NCI-H2171 (cell line): ENCODE measurements around the gene DPP6.

Source experiments
- DNase-seq: peaks from one replicate; lab custom pipeline; 2025; lab: John Stamatoyannopoulos, UW

Gene DPP6

DNA sequence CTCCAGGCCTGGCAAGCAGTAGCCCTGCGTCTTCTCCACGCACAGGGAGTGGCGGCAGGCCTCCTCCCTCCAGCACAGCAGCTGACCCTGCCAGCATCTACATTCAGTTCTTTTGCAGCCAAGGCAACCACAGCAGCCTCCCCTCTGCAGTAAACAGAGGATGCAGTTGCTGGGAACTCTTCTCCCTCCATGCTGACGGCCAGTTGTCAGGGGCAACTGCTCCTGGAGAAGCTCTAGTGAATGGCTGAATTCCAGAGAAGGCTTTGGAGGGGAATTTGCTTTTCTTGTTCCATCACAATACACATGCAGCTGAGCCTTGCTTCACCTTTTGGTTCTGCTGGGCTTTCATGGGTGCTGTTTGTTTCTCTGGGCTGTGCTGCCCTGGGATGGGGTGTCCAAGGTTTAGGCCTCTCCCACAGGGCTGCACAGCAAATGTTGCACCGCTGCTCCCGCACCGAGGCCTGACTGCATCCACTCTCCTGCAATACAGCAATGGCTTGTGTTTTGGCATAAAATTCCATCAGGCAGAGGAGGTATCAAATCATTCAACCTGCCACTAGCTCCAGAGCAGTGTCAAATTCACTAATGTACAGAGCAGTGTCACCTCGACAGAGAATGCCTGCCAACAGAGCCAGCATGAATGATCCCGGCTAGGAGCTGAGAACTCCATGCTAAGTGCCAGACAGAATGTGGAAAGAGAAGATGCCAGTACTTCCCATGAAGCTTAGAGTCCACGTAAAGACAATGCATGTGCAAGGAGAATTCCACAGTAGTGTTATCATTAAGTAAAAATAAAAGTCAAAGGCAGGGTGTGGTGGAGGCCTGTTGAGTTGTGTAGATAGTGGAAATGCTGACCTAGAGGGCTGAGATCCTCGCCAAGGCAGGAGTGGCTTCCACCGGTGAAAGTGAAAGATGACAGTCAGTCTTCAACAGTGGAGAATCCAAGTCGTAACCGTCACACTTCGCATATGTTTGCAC is 399.6 kb downstream of the DPP6 start:
- no peak for DNase-seq

DNA sequence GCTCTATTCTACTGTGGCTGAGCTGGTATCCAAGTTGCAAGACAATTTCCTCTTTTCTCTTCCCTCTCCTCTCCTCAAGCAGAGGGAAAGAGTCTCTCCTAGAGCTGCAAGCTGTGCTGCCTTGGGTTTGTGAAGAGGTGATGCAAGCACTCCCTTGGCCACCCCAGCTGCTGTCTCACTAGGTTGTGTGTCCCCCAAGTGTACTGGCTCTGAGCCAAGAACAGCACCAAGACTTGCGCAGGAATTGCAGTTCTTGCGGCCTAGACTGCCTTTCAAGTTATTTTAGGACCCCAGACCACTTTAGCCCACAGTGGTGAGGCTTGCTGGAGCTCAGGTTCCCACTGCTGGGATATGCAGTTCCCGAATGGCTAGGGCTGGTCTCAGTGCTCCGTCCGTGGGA is 411.6 kb downstream of the DPP6 start:
- no peak for DNase-seq

DNA sequence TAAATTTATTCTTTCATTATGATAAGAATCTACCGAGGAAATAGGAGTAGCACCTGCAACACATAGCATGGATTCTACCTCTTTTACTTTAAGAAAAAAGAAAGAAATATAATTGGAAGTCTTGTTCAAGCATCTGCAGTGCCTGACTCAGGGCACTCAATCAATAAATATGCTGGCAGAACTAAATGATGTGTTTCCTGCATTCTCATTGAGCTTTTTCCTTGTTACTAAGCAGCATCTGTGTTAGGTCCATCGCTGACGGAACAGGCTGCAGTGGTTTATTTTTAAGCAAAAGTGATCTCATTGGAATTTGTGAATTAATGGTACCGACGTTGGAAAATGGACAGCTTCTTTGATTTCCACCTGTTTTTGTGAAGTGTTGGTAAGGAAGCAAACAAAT is 417.5 kb downstream of the DPP6 start:
- no peak for DNase-seq

DNA sequence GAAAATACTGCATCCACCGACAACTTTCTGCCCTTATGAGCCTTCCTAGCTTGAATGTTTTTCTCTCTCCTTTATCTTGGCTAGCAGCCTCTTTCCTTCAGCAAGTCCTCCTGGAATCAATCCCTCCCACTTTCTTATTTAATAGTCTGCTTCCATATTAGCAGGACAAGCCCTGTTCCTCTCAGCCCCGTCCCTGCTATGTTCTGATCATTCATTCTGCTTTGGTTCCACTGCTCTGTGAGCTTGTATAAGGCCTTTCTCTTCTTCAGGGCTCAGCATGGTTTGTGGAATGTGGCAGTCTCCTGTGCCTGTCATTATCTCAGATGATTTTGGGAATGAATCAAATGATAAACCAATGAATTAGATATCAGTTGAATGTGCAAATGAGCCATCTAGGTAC is 420.1 kb downstream of the DPP6 start:
- no peak for DNase-seq

- no peak for DNase-seq
Measured at GRCh38 chr7:154473360-154473759, 421.2 kb downstream of the DPP6 start.

- DNase-seq: no peak
Measured at GRCh38 chr7:154474903-154475520, 422.8 kb downstream of the DPP6 start.

GRCh38 chr7:154475864-154476263 is 423.7 kb downstream of the DPP6 start:
- DNase-seq: no peak

DNA sequence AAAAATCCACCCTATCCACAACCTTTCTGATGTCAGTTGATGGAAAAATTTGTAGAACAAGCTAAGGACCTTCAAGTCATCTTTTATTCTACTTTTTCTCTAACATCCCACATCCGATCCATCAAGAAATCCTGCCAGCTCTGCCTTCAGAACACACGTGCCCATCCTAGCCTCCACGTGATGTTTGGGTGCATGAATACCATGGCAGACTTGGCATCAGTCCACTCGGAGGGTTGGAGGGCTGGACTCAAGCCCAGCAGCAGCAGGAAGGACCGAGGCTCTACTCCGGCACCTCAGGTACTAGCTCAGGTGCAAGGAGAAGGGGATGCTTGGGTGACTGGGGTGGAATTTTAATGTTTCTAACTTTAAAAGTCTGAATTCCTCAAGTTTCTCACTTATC is 428.6 kb downstream of the DPP6 start:
- no peak for DNase-seq

DNA sequence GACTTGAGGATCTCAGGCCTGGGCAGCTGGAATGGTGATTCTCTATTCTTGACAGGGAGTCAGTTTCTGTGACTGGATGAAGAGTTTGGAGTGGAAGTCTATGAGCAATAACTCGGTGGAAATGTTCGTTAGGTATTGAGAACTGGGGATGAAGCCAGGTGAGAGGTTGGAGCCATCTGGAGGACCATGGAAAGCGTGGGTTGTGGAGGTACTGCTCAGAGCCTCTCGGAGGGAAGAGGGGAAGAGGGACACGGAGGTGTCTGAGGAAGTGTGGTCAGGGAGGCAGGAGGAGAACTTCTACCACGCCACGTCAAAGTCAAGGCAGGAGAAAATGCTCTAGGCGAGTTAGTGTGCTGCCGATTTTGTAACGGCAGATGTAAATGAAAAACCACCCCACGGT is 430.7 kb downstream of the DPP6 start:
- no peak for DNase-seq

GRCh38 chr7:154484406-154484805 is 432.2 kb downstream of the DPP6 start:
- no peak for DNase-seq

- no peak for DNase-seq
Measured at GRCh38 chr7:154484943-154485342, 432.7 kb downstream of the DPP6 start.

DNA sequence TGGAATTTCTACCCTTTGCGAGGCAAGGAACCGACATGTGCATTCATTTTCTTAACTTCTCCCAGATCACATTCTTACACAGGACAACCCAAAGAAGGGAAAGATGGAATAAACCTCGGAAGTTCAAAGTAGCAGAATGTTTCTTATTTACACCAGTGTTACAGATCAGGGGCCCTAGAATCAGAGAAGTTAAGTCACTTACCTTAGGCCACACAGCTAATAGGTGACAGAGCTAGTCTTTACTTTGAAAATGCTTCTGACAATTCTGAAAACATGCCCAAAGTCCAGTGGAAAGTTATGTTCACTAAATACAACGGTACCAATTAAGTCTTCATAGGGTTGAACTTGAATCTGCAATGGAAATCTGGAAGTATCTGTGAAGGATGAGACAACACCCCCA is 437.7 kb downstream of the DPP6 start:
- DNase-seq: no peak

GRCh38 chr7:154493594-154493993 is 441.4 kb downstream of the DPP6 start:
- no peak for DNase-seq

DNA sequence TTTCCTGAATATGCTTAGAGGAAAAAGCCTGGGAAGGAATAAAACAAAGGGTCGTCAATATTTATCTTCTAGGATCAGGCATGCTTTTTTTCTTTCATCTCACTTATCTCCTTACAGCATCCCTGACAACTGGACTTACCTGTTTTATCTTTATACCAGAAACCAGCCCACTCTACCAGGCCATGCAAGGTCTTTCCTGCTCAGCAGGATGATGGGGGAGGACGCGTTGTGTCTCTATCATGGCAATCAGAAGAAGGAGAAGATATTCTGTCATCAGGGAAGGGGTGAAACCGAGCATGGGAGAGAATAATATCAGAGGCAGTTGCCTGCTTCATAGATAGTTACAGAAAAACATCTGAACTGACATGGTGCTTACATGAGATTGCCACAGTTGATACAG is 445.6 kb downstream of the DPP6 start:
- no peak for DNase-seq

- peak; percentile 16 for DNase-seq
Measured at GRCh38 chr7:154503962-154504550, 451.9 kb downstream of the DPP6 start.

- no peak for DNase-seq
Measured at GRCh38 chr7:154504918-154505317, 452.7 kb downstream of the DPP6 start.

DNA sequence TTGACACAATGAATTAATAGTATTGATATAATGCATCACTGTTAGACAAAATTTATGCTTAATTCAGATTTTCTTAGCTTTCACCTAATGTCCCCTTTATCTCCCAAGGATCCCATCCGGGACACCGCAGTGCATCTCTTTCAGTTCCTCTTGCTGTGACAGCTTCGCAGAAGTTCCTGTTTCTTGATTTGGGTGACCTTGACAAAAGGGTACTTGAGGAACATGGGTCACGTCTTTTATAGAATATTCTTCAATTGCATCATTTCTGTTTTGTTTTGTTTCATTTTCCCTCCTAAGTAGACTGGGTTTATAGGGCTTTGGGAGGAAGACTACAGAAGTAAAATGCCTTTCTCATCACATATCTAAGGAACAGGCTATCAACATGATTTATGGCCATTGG is 453.2 kb downstream of the DPP6 start:
- no peak for DNase-seq

DNA sequence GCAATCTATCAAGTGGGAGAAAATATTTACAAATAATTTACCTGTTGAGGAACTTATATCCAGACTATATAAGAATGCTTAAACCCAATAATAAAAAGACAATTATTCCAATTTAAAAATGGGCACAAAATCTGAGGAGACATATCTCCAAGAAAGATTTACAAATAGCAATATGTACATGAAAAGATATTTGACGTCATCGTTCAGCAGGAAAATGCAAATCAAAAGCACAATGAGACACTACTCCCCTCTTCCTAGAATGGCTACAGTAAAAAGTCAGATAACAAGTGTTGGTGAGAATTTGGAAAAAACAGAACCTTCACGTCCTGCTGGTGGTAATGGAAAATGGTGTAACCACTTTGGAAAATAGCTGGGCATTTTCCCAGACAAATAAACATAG is 457.0 kb downstream of the DPP6 start:
- no peak for DNase-seq

- DNase-seq: no peak
Measured at GRCh38 chr7:154512121-154512833, 460.1 kb downstream of the DPP6 start.

GRCh38 chr7:154517768-154518167 is 465.6 kb downstream of the DPP6 start:
- no peak for DNase-seq

- DNase-seq: no peak
Measured at GRCh38 chr7:154519229-154519628, 467.0 kb downstream of the DPP6 start.

DNA sequence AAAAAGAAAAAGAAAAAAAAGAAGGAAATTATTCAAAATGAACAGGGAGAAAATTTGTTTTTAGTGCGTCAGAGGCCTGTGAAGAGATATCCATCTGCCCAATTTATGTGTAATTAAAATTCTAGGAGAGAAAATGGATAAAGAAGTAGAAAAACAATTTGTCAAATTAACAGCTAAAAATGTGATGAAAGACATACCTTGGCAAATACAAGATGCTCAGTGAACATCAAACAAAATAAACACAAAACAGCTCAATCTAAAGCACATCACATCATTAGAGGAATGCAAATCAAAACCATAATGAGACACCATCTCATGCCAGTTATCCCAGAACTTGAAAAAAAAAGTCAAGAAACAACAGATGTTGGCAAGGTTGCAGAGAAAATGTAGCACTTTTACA is 477.9 kb downstream of the DPP6 start:
- DNase-seq: no peak
